Neural crest cell (in vitro differentiated cells): Measurements from ENCODE around the gene PTEN. TPM values are rescaled to one million over a fixed set of nuclear protein-coding genes. Genes with fewer than 3 reads are reported as not detected.

Experiments used
- DNase-seq: peaks from one replicate; pipeline ENCODE4 v3.0.0; 2021; ENCODE audit warnings: low read depth, mixed read lengths, low spot score
- H3K27ac Mint-ChIP-seq: one replicate; pipeline ENCODE4 v1.8.0; 2021; ENCODE audit warnings: mild to moderate bottlenecking, mixed read lengths; ENCODE audit not compliant: unreplicated experiment
- H3K27me3 Mint-ChIP-seq: 2 replicates; pipeline ENCODE4 v1.8.0; 2021; ENCODE audit warnings: low read depth, mild to moderate bottlenecking, mixed read lengths
- H3K36me3 Mint-ChIP-seq: 2 replicates; pipeline ENCODE4 v1.8.0; 2021; ENCODE audit warnings: low read depth, mild to moderate bottlenecking, mixed read lengths
- H3K4me1 Mint-ChIP-seq: 2 replicates; pipeline ENCODE4 v1.8.0; 2021; ENCODE audit warnings: mixed read lengths
- H3K4me3 Mint-ChIP-seq: one replicate; pipeline ENCODE4 v1.8.0; 2021; ENCODE audit warnings: mild to moderate bottlenecking, mixed read lengths
- H3K9me3 Mint-ChIP-seq: 2 replicates; pipeline ENCODE4 v1.8.0; 2021; ENCODE audit warnings: mixed read lengths
- CTCF ChIP-seq: fragments of 200-600 bp; sonication (generic); conservative IDR thresholded peaks from 2 replicates; pipeline ENCODE4 v1.5.0; 2021; ENCODE audit warnings: antibody characterized with exemption, mild to moderate bottlenecking
- total RNA-seq: library from RNA; stranded (reverse); gene quantifications from 2 replicates; pipeline ENCODE4 v1.2.1, GENCODE V29; 2021

The PTEN gene
- total RNA-seq, 1 donor from 2014 or later = 52.5 TPM

GRCh38 chr10:87960230-87960629, 96.8 kb downstream of the PTEN start:
- TF ChIP-seq CTCF = no peak
- H3K4me3 Mint-ChIP-seq = no peak overlapping the region

DNA sequence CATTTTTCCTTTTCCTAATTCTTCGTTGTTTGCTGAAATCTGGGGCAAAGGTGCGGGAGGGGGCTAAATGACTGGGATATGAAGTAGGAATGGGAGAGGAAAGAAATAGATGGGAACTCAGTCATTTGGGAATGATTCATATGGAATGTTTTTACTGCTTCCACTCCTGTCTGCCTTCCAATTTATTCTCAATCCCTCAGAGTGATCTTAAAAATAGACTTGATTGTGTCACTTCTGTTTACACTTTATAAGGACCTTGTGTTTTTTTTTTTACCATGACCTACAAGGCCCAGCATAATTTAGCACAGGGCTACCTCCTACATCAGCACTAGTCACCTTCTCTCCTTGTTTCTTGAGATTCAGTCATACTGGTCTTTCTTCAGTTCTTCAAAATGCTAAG, 97.9 kb downstream of the PTEN start:
- no peak for TF ChIP-seq CTCF
- H3K4me3 Mint-ChIP-seq = no peak overlapping the region

More at GRCh38 chr10:87960230-87960629, 96.8 kb downstream of the PTEN start:
- Mint-ChIP-seq H3K9me3 (no peaks in the 10 kb centered on the region), H3K27ac (no peak overlapping the region), H3K27me3 (no peaks in the 10 kb centered on the region), H3K36me3 (peaks cover 26% of the 10 kb centered on the region), H3K4me1 (peaks cover 9% of the 10 kb centered on the region)
- no peak for DNase-seq

DNA sequence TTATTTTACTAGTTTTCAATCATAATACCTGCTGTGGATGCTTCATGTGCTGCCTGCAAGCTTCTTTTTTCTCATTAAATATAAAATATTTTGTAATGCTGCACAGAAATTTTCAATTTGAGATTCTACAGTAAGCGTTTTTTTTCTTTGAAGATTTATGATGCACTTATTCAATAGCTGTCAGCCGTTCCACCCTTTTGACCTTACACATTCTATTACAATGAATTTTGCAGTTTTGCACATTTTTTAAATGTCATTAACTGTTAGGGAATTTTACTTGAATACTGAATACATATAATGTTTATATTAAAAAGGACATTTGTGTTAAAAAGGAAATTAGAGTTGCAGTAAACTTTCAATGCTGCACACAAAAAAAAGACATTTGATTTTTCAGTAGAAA, 103.0 kb downstream of the PTEN start:
- DNase-seq = no peak
- no peak overlapping the region for H3K4me3 Mint-ChIP-seq
- H3K36me3 Mint-ChIP-seq = peaks cover 18% of the 10 kb centered on the region
- no peak for TF ChIP-seq CTCF
- peaks cover 9% of the 10 kb centered on the region for H3K4me1 Mint-ChIP-seq
- H3K27ac Mint-ChIP-seq = no peak overlapping the region
- H3K27me3 Mint-ChIP-seq = no peaks in the 10 kb centered on the region
- no peaks in the 10 kb centered on the region for H3K9me3 Mint-ChIP-seq

More for the DNA sequence above, 97.9 kb downstream of the PTEN start:
- H3K27ac Mint-ChIP-seq = no peak overlapping the region
- H3K36me3 Mint-ChIP-seq = peaks cover 29% of the 10 kb centered on the region
- DNase-seq = no peak
- peaks cover 9% of the 10 kb centered on the region for H3K4me1 Mint-ChIP-seq
- no peaks in the 10 kb centered on the region for H3K9me3 Mint-ChIP-seq
- no peaks in the 10 kb centered on the region for H3K27me3 Mint-ChIP-seq

DNA sequence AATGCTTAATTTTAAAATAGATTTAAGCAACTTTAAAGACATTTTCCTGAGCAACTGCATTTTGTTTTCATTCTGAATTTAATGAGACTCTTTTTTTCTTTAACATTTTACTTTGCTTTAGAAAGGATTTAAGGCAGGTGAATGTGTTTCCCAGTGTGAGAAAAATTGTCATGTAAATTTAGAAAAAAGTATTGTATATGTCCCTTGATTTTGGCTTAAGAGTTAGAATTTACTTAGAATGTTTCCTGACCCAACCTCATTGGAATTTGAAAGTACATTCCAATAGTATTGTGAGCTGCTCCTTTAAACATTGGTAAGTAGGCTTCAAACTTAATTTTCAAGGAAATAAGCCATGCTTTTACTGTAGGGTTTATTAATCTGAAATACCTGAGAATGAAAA, 110.2 kb downstream of the PTEN start:
- TF ChIP-seq CTCF = no peak
- Mint-ChIP-seq H3K4me3 (no peak overlapping the region), H3K27ac (no peak overlapping the region), H3K4me1 (peaks cover 9% of the 10 kb centered on the region), H3K9me3 (no peaks in the 10 kb centered on the region), H3K36me3 (peaks cover 4% of the 10 kb centered on the region), H3K27me3 (no peaks in the 10 kb centered on the region)
- no peak for DNase-seq

DNA sequence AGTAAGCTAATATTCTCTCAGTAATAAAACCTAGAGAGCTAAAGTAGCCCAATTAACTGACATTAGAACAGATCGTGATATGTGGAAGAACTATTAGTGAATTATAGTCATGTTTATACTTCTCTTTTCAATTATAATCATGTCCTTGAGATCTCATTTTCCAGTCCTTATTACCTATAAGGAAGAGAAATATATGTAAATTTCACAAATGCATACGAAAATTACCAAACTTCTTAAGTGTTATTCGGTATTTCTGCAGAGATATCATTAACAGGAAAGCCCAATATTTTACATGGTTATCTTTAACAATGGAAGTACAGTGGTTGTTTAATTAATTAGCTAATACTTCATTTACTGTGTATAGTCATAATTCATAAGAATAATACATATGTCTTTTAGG, 110.7 kb downstream of the PTEN start:
- no peak for TF ChIP-seq CTCF
- Mint-ChIP-seq H3K27me3 (no peaks in the 10 kb centered on the region), H3K4me1 (peaks cover 9% of the 10 kb centered on the region), H3K27ac (no peak overlapping the region), H3K36me3 (peaks cover 4% of the 10 kb centered on the region), H3K9me3 (no peaks in the 10 kb centered on the region), H3K4me3 (no peak overlapping the region)
- DNase-seq = no peak

DNA sequence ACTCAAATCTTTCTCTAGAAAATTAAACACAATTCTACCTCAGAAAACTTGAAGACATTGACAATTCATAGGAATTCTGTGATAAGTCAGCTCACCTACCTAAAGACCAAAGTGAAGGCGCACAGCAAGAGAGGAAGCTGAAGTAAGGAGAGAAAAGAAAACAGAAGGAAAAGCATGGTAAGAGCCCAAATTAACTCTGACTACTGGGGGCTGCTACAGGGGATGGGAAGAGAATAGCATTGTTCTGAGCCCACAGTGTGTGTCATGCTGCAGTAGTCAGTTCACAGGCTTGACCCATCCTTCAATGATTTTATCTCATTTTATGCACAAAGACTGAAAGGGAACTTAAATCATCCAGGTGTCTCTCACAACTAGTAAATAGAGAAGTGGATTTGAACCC, 111.3 kb downstream of the PTEN start:
- Mint-ChIP-seq H3K4me3 (no peak overlapping the region), H3K27ac (no peak overlapping the region), H3K4me1 (peaks cover 9% of the 10 kb centered on the region), H3K9me3 (no peaks in the 10 kb centered on the region), H3K36me3 (peaks cover 4% of the 10 kb centered on the region), H3K27me3 (no peaks in the 10 kb centered on the region)
- no peak for DNase-seq
- TF ChIP-seq CTCF = no peak
